GM12864 (cell line): ENCODE measurements around the gene LIMK1.
"Not testable (repeated sequence)": the region's sequence is repeated elsewhere in the genome, so short reads cannot be mapped to it uniquely, and the experiment has no call there.

Experiments used
- DNase-seq: peaks from one replicate; pipeline ENCODE4 v3.0.0-alpha.2; 2011; ENCODE audit warnings: low read depth
- H3K4me3 ChIP-seq: 2 replicates; pipeline ENCODE4 v1.5.1; 2011; ENCODE audit warnings: mild to moderate bottlenecking, low read depth, low read length, control low read depth
- TF ChIP-seq, protein P1 (sequence below): IDR thresholded peaks from 2 replicates; pipeline ENCODE4 v1.5.1; 2011; ENCODE audit warnings: low read depth, mild to moderate bottlenecking, moderate library complexity, low read length, control low read depth, inconsistent platforms; ENCODE audit errors: missing control alignments

LIMK1 gene

DNA sequence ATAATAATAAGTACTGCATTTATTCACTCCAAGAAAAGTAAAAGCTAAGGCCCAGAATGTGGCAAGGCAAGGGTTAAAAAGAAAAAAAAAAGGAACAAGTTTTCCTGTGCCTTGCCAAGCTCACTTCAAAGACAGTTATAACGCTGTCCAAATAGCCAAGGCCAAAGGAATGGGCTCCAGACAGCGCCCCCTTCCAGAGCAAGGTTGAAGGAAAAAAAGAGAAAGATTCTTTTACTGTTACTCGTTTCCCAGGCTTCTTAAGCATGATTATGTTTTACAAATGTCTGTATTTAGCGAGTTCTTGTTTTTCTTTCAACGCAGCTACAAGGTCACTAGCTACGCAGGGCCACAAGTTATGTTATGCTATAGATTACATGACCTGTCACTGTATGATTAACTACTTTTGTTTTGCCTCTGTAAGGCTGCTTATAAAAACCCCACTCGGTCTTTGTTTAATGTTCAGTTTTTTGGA lies 81.4 kb downstream of the LIMK1 start:
- no peak overlapping the region for H3K4me3 ChIP-seq
- TF ChIP-seq, protein P1, sequence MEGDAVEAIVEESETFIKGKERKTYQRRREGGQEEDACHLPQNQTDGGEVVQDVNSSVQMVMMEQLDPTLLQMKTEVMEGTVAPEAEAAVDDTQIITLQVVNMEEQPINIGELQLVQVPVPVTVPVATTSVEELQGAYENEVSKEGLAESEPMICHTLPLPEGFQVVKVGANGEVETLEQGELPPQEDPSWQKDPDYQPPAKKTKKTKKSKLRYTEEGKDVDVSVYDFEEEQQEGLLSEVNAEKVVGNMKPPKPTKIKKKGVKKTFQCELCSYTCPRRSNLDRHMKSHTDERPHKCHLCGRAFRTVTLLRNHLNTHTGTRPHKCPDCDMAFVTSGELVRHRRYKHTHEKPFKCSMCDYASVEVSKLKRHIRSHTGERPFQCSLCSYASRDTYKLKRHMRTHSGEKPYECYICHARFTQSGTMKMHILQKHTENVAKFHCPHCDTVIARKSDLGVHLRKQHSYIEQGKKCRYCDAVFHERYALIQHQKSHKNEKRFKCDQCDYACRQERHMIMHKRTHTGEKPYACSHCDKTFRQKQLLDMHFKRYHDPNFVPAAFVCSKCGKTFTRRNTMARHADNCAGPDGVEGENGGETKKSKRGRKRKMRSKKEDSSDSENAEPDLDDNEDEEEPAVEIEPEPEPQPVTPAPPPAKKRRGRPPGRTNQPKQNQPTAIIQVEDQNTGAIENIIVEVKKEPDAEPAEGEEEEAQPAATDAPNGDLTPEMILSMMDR = no peak
- DNase-seq = no peak

- TF ChIP-seq, protein P1 = no peak
- no peak for DNase-seq
- H3K4me3 ChIP-seq = no peak overlapping the region
Measured at GRCh38 chr7:74165867-74166593, 82.4 kb downstream of the LIMK1 start.

DNA sequence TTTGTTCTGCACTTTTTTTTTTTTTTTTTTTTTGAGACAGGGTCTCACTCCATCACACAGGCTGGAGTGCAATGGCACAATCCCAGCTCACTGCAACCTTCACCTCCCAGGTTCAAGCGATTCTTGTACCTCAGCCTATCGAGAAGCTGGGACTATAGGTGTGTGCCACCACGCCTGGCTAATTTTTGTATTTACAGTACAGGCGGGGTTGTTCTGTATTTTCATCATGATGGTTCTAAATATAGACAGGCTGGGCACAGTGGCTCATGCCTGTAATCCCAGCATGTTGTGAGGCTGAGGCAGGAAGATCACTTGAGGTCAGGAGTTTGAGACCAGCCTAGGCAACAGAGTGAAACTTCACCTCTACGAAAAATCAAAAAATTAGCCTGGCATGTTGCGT lies 83.7 kb downstream of the LIMK1 start:
- not testable (repeated sequence) for DNase-seq, H3K4me3 ChIP-seq
